ENCODE results near the gene LSM7.

GRCh38 chr19:2359992-2360685 is 31.8 kb upstream of the LSM7 start, which contains the start of gene TMPRSS9:
- TF ChIP-seq POLR2A (IDR thresholded peaks at IDR 0.05) (no peak), CTCF (IDR thresholded peaks at IDR 0.05) (no peak), POLR2AphosphoS5 (IDR thresholded peaks at IDR 0.05) (no peak)
